ENCODE measurements around the gene RNF19B. TPM values are rescaled to one million over a fixed set of nuclear protein-coding genes. Genes with fewer than 3 reads are reported as not detected.

The RNF19B gene
- total and polyA plus RNA-seq, 12 donors, result 4.7 to 36.5 (median 23.0) TPM

- intact Hi-C loops (cut with DNase I), result loop anchor here in 1 of 2 donors (2.0 to 10.0 kb wide), 2 partner anchors 45 to 63 kb away; no protein-coding TSS in a partner anchor
- Histone ChIP-seq H3K36me3 (replicated peaks in 1 of 2) (peaks cover 0 to 24% of the 10 kb centered on the region in 2 donors), H3K4me1 (replicated peaks in 1 of 2) (peaks cover 33 to 54% of the 10 kb centered on the region in 2 donors), H3K27me3 (no peaks in the 10 kb centered on the region), H3K27ac (peak overlapping the region in 2 of 5 donors; percentile 13 to 58), H3K4me3 (no peak overlapping the region), H3K9me3 (replicated peaks in 1 of 3) (no peaks in the 10 kb centered on the region)
- WGBS, 4 donors, result 45 to 72% (median 60%) methylated on average over 6 of the region's 6 CpGs
- DNase-seq, result peak; percentile 47 to 86 (median 78)
- TF ChIP-seq CTCF (IDR thresholded peaks at IDR 0.05) (peak; percentile 16 to 69 (median 61)), POLR2A (IDR thresholded peaks at IDR 0.05) (no peak)
Measured at GRCh38 chr1:33007190-33008050, 42.8 kb upstream of the RNF19B start.

DNA sequence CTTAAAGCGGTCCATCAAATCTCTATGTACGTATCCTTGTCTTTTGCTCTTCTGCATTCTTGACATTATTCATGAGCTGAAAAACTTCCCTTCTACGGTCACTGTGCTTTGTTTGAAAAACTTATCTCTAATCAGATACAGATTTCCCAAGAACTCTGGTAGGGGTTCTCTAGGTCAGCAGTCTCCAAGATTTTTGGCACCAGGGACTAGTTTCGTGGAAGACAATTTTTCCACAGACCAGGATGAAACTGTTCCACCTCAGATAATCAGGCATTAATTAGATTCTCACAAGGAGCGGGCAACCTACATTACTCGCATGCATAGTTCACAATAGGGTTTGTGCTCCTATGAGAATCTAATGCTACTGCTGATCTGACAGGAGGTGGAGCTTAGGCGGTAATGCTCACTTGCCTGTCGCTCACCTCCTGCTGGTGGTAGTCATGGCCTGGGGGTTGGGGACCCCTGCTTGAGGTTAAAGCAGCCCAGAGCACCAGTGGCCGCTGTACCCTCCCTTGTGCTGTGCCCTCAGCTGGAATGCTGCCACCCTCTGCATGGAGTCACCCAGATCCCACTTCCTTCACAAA is 41.3 kb upstream of the RNF19B start:
- Histone ChIP-seq H3K9me3 (replicated peaks in 1 of 3) (no peaks in the 10 kb centered on the region), H3K4me3 (no peak overlapping the region), H3K27me3 (no peaks in the 10 kb centered on the region), H3K27ac (peak overlapping the region in 4 of 5 donors; percentile 33 to 73 (median 56)), H3K36me3 (replicated peaks in 1 of 2) (peaks cover 0 to 18% of the 10 kb centered on the region in 2 donors), H3K4me1 (replicated peaks in 1 of 2) (peaks cover 29 to 39% of the 10 kb centered on the region in 2 donors)
- TF ChIP-seq CTCF (IDR thresholded peaks at IDR 0.05) (no peak), POLR2A (IDR thresholded peaks at IDR 0.05) (no peak)
- DNase-seq, result peak in 3 of 7 donors; percentile 27 to 50 (median 48)
- intact Hi-C loops (cut with DNase I), result loop anchor here in 1 of 2 donors (2.0 to 10.0 kb wide), 2 partner anchors 43 to 61 kb away; no protein-coding TSS in a partner anchor
- WGBS, 4 donors, result 49 to 61% (median 51%) methylated on average over 7 to 9 of the region's 9 CpGs

DNA sequence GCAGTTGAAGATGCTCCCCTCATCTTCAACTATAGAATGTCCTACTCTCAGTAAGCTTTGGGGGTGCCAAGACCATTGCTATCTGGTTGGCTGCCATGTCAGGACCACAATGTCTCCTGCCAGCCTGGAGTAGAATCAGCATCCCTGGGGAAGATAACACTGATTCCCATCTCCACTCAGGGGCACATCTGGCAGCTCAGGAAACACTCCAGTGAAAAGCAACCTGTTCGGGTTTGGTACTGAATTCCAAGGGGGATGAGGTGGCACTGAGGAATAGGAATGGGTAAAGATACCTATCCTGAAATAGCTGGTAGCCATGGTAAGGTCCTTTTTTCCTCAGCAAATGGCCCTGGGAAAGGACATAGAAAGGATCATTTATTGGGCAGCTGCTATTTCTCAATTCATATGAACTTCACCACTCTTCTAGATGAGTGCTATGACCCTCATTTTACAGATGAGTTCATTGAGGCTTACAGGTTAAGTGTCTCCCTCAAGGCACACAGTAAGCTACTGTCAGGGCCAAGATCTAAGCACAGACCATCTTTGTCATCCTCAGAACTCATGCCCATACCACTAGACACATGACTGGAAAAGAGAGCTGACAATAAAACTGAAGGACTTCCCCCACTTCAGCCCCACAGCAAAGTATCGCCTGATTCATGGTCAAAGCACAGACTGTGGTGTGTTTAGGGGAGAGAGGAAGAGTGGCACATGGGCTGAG is 40.7 kb upstream of the RNF19B start:
- intact Hi-C loops (cut with DNase I), result loop anchor here in 1 of 2 donors (10.0 kb wide), 1 partner anchor 60 kb away; no protein-coding TSS in a partner anchor
- DNase-seq, result no peak
- H3K9me3 ChIP-seq (replicated peaks in 1 of 3), result no peaks in the 10 kb centered on the region
- peak overlapping the region in 4 of 5 donors; percentile 33 to 73 (median 56) for H3K27ac ChIP-seq
- no peak overlapping the region for H3K4me3 ChIP-seq
- TF ChIP-seq CTCF (IDR thresholded peaks at IDR 0.05) (no peak), POLR2A (IDR thresholded peaks at IDR 0.05) (no peak)
- peaks cover 23 to 34% of the 10 kb centered on the region in 2 donors for H3K4me1 ChIP-seq (replicated peaks in 1 of 2)
- H3K36me3 ChIP-seq (replicated peaks in 1 of 2), result peaks cover 0 to 14% of the 10 kb centered on the region in 2 donors
- no peaks in the 10 kb centered on the region for H3K27me3 ChIP-seq
- WGBS, 4 donors, result 58 to 66% (median 61%) methylated on average over 2 of the region's 2 CpGs
